GM12878 (cell line): ENCODE data around the gene MUC12. TPM values are rescaled to one million over a fixed set of nuclear protein-coding genes. Genes with fewer than 3 reads are reported as not detected.

Source experiments
- BHLHE40 ChIP-seq, 2 experiments: fragments of 450-650 bp in 1 of 2; IDR thresholded peaks; 2 replicates each; pipeline ENCODE4 v1.6.1; 2011 to 2017; ENCODE audit warnings: low read depth in 2 of 2, borderline replicate concordance in 1 of 2, improper control_type of control experiment in 1 of 2, low read length in 1 of 2, mild to moderate bottlenecking in 1 of 2
- BMI1 ChIP-seq: fragments of 450-650 bp; IDR thresholded peaks from 2 replicates; pipeline ENCODE4 v1.6.1; 2016; ENCODE audit warnings: mild to moderate bottlenecking, moderate library complexity, borderline replicate concordance
- CBFB ChIP-seq: IDR thresholded peaks from 2 replicates; pipeline ENCODE4 v1.6.1; 2016; ENCODE audit warnings: antibody characterized with exemption, low read depth
- CEBPB ChIP-seq, 2 experiments: fragments of 150-350 bp in 1 of 2; IDR thresholded peaks; 2 replicates each; pipeline ENCODE4 v1.6.1; 2012 to 2014; ENCODE audit warnings: low read depth in 2 of 2, low read length in 2 of 2, borderline replicate concordance in 1 of 2, inconsistent platforms in 1 of 2
- EED ChIP-seq: sonication (generic); IDR thresholded peaks from 2 replicates; pipeline ENCODE4 v1.6.1; 2016; ENCODE audit warnings: antibody characterized with exemption, low read depth
- EGR1 ChIP-seq, 2 experiments: IDR thresholded peaks; 1 replicate in 1 of 2; 2 replicates in 1 of 2; pipeline ENCODE4 v1.6.1; 2011 to 2012; ENCODE audit warnings: low read depth in 2 of 2, low read length in 2 of 2, borderline replicate concordance in 1 of 2, mild to moderate bottlenecking in 1 of 2, moderate library complexity in 1 of 2
- GATAD2B ChIP-seq: fragments of 450-650 bp; conservative IDR thresholded peaks from 2 replicates; pipeline ENCODE4 v1.6.1; 2017; ENCODE audit warnings: low read depth, mild to moderate bottlenecking, moderate library complexity
- IKZF2 ChIP-seq, 2 experiments: fragments of 450-650 bp; IDR thresholded peaks; 2 replicates each; pipeline ENCODE4 v1.6.1; 2017; ENCODE audit warnings: mild to moderate bottlenecking in 2 of 2, moderate library complexity in 2 of 2
- IRF4 ChIP-seq: IDR thresholded peaks from 2 replicates; pipeline ENCODE4 v1.6.1; 2011; ENCODE audit warnings: low read depth, low read length
- JUNB ChIP-seq: IDR thresholded peaks from 2 replicates; pipeline ENCODE4 v1.6.1; 2016; ENCODE audit warnings: antibody characterized with exemption, mild to moderate bottlenecking
- MEF2B ChIP-seq: fragments of 450-650 bp; IDR thresholded peaks from 2 replicates; pipeline ENCODE4 v1.6.1; 2018; ENCODE audit warnings: mild to moderate bottlenecking, moderate library complexity; ENCODE audit not compliant: partially characterized antibody, poor library complexity, severe bottlenecking
- MTA2 ChIP-seq: fragments of 450-650 bp; IDR thresholded peaks from 2 replicates; pipeline ENCODE4 v1.6.1; 2016; ENCODE audit warnings: low read depth, mild to moderate bottlenecking, moderate library complexity
- NFIC ChIP-seq: IDR thresholded peaks from 2 replicates; pipeline ENCODE4 v1.6.1; 2012; ENCODE audit warnings: low read depth, mild to moderate bottlenecking, inconsistent platforms, low read length, moderate library complexity
- NR2F1 ChIP-seq: fragments of 450-650 bp; conservative IDR thresholded peaks from 2 replicates; pipeline ENCODE4 v1.6.1; 2017; ENCODE audit warnings: mild to moderate bottlenecking
- POLR2AphosphoS2 ChIP-seq: IDR thresholded peaks from 2 replicates; pipeline ENCODE4 v1.6.1; 2011; ENCODE audit warnings: low read depth, mild to moderate bottlenecking, low read length, improper control_type of control experiment, moderate library complexity
- POLR2AphosphoS5 ChIP-seq: IDR thresholded peaks from 2 replicates; pipeline ENCODE4 v1.6.1; 2011; ENCODE audit warnings: mild to moderate bottlenecking, low read length, inconsistent platforms
- RELA ChIP-seq: fragments of 450-650 bp; IDR thresholded peaks from 2 replicates; pipeline ENCODE4 v1.8.0; 2014; ENCODE audit warnings: borderline replicate concordance; ENCODE audit not compliant: partially characterized antibody
- RUNX3 ChIP-seq: IDR thresholded peaks from 2 replicates; pipeline ENCODE4 v1.6.1; 2012; ENCODE audit warnings: low read length, inconsistent platforms
- SUZ12 ChIP-seq: fragments of 200-600 bp; sonication (generic); IDR thresholded peaks from one replicate; pipeline ENCODE4 v1.6.1; 2018; ENCODE audit warnings: antibody characterized with exemption, mild to moderate bottlenecking; ENCODE audit not compliant: unreplicated experiment
- WRNIP1 ChIP-seq: IDR thresholded peaks from 2 replicates; pipeline ENCODE4 v1.6.1; 2011; ENCODE audit warnings: low read depth, low read length, improper control_type of control experiment, borderline replicate concordance
- ZNF24 ChIP-seq: fragments of 450-650 bp; IDR thresholded peaks from 2 replicates; pipeline ENCODE4 v1.6.1; 2017; ENCODE audit warnings: antibody characterized with exemption, mild to moderate bottlenecking
- polyA plus RNA-seq, 11 experiments: library from polyadenylated mRNA; depleted of rRNA in 4 of 11; unstranded in 6 of 11; stranded (reverse) in 5 of 11; fragments of >200 nt; fragmentation: Nextera tagmentation in 4 of 11; fragmentation: Illumina TruSeq in 1 of 11; extraction: Ambion mirVana in 4 of 11; extraction: Trizol in 1 of 11; gene quantifications; 1 replicate in 1 of 11; 2 replicates in 10 of 11; pipeline versions ENCODE4 v1.2.1 to v1.2.3, GENCODE V29; 2011 to 2016; ENCODE audit warnings: inconsistent platforms in 2 of 11, missing spikeins in 2 of 11, low read depth in 1 of 11
- total RNA-seq, 4 experiments: library from RNA; depleted of rRNA in 3 of 4; stranded (reverse); fragments of >200 nt in 3 of 4; fragmentation: Illumina TruSeq in 1 of 4; extraction: Trizol in 1 of 4; gene quantifications; 2 replicates each; pipeline versions ENCODE4 v1.2.1 to v1.2.3, GENCODE V29; 2013 to 2021
- TF ChIP-seq, protein P1 (sequence below): fragments of 450-650 bp; IDR thresholded peaks from 2 replicates; pipeline ENCODE4 v1.6.1; 2017; ENCODE audit warnings: mild to moderate bottlenecking, moderate library complexity
- TF ChIP-seq, protein P2 (sequence below): fragments of 450-650 bp; formaldehyde crosslinking; IDR thresholded peaks from 2 replicates; pipeline ENCODE4 v1.4.0; 2022; ENCODE audit warnings: mild to moderate bottlenecking, moderate library complexity

Gene MUC12
- total and polyA plus RNA-seq, 10 of the 15 experiments (the other 5 are each of a cell fraction or from before 2014, with no cell fraction given), result 1.7 to 4.5 (median 2.6) TPM

DNA sequence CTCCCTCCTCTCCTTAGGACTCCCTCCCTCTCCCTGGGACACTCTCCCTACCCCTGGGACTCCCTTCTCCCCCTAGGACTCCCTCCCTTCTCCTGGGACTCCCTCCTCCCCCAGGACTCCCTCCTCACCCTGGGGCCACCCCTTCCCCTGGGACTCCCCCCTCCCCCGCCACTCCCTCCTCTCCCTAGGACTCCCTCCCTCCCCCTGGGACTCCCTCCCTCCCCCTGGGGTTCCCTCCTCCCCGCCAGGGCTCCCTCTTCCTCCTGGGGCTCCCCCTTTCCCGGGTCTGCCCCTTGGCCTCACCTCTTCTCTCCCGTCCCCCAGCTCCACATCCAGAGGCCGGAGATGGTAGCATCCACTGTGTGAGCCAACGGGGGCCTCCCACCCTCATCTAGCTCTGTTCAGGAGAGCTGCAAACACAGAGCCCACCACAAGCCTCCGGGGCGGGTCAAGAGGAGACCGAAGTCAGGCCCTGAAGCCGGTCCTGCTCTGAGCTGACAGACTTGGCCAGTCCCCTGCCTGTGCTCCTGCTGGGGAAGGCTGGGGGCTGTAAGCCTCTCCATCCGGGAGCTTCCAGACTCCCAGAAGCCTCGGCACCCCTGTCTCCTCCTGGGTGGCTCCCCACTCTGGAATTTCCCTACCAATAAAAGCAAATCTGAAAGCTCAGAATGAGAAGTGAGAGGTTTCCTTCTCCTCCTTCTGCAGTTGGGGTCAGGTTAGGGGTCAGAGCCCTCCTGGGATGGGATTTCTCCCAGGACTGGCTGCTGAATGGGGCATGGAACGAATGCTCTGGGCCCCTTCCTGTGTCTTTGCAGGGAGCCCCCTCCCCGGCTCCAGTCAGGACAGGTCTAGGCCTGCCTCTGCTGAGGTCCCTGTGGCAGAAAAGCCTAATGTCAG, 49.2 kb downstream of the MUC12 start (continued):
- TF ChIP-seq BMI1, result no peak
- TF ChIP-seq CEBPB (IDR thresholded peaks at IDR 0.05; ENCODE audit: borderline replicate concordance in 1 of 2, low read depth in 2 of 2, low read length in 2 of 2), result no peak
- peak; percentile 51; the same call in 1 of the 2 replicates for TF ChIP-seq JUNB
- TF ChIP-seq POLR2AphosphoS2, result no peak
- TF ChIP-seq RELA, result peak; percentile 55
- TF ChIP-seq EED, result peak; percentile 97
- 0 out of 2 replicates have a peak, but pooled peaks have one; percentile 48 for TF ChIP-seq MTA2
- peak; percentile 61; the same call in 1 of the 2 replicates for TF ChIP-seq NFIC
- peak; percentile 33; the same call in 1 of the 2 replicates for TF ChIP-seq POLR2AphosphoS5
- peak; percentile 97 for TF ChIP-seq NR2F1
- TF ChIP-seq GATAD2B, result 0 out of 2 replicates have a peak, but pooled peaks have one; percentile 52
- peak; percentile 51 for TF ChIP-seq RUNX3
- no peak for TF ChIP-seq BHLHE40 (IDR thresholded peaks at IDR 0.05; ENCODE audit: borderline replicate concordance in 1 of 2, low read depth in 2 of 2, low read length in 1 of 2)
- TF ChIP-seq, protein P1, sequence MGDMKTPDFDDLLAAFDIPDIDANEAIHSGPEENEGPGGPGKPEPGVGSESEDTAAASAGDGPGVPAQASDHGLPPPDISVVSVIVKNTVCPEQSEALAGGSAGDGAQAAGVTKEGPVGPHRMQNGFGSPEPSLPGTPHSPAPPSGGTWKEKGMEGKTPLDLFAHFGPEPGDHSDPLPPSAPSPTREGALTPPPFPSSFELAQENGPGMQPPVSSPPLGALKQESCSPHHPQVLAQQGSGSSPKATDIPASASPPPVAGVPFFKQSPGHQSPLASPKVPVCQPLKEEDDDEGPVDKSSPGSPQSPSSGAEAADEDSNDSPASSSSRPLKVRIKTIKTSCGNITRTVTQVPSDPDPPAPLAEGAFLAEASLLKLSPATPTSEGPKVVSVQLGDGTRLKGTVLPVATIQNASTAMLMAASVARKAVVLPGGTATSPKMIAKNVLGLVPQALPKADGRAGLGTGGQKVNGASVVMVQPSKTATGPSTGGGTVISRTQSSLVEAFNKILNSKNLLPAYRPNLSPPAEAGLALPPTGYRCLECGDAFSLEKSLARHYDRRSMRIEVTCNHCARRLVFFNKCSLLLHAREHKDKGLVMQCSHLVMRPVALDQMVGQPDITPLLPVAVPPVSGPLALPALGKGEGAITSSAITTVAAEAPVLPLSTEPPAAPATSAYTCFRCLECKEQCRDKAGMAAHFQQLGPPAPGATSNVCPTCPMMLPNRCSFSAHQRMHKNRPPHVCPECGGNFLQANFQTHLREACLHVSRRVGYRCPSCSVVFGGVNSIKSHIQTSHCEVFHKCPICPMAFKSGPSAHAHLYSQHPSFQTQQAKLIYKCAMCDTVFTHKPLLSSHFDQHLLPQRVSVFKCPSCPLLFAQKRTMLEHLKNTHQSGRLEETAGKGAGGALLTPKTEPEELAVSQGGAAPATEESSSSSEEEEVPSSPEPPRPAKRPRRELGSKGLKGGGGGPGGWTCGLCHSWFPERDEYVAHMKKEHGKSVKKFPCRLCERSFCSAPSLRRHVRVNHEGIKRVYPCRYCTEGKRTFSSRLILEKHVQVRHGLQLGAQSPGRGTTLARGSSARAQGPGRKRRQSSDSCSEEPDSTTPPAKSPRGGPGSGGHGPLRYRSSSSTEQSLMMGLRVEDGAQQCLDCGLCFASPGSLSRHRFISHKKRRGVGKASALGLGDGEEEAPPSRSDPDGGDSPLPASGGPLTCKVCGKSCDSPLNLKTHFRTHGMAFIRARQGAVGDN, result peak; percentile 82; the same call in 1 of the 2 replicates
- TF ChIP-seq EGR1 (IDR thresholded peaks at IDR 0.05; ENCODE audit: borderline replicate concordance in 1 of 2, low read depth in 2 of 2, low read length in 2 of 2), result 0 out of 3 replicates have a peak, but pooled peaks of 1 of the 2 experiments have one; percentile 9
- TF ChIP-seq CBFB, result no peak
- TF ChIP-seq IRF4, result 0 out of 2 replicates have a peak, but pooled peaks have one; percentile 55
- TF ChIP-seq ZNF24, result no peak
- TF ChIP-seq, protein P2, sequence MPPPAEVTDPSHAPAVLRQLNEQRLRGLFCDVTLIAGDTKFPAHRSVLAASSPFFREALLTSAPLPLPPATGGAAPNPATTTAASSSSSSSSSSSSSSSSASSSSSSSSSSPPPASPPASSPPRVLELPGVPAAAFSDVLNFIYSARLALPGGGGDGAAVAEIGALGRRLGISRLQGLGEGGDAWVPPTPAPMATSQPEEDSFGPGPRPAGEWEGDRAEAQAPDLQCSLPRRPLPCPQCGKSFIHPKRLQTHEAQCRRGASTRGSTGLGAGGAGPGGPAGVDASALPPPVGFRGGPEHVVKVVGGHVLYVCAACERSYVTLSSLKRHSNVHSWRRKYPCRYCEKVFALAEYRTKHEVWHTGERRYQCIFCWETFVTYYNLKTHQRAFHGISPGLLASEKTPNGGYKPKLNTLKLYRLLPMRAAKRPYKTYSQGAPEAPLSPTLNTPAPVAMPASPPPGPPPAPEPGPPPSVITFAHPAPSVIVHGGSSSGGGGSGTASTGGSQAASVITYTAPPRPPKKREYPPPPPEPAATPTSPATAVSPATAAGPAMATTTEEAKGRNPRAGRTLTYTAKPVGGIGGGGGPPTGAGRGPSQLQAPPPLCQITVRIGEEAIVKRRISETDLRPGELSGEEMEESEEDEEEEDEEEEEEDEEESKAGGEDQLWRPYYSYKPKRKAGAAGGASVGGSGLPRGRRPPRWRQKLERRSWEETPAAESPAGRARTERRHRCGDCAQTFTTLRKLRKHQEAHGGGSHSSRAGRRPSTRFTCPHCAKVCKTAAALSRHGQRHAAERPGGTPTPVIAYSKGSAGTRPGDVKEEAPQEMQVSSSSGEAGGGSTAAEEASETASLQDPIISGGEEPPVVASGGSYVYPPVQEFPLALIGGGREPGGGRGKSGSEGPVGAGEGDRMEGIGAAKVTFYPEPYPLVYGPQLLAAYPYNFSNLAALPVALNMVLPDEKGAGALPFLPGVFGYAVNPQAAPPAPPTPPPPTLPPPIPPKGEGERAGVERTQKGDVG (CRISPR knock-in tag), result no peak
- no peak for TF ChIP-seq WRNIP1
- no peak for TF ChIP-seq SUZ12
- peak; percentile 73 for TF ChIP-seq MEF2B
- TF ChIP-seq IKZF2 (IDR thresholded peaks at IDR 0.05), result peak; percentile 93
